Stimulated activated CD4-positive, alpha-beta T cell treated with anti-CD3 and anti-CD28 coated beads, Interleukin-1b, Interleukin-23, amount 100 ng/mL, for 48 hours (primary cell): ENCODE results near the gene GDNF.

Experiments used
- DNase-seq: peaks from one replicate; pipeline ENCODE4 v3.0.0-alpha.2; 2020

The GDNF gene

GRCh38 chr5:37846786-37847310 lies 7.0 kb upstream of the GDNF start:
- DNase-seq = no peak

DNA sequence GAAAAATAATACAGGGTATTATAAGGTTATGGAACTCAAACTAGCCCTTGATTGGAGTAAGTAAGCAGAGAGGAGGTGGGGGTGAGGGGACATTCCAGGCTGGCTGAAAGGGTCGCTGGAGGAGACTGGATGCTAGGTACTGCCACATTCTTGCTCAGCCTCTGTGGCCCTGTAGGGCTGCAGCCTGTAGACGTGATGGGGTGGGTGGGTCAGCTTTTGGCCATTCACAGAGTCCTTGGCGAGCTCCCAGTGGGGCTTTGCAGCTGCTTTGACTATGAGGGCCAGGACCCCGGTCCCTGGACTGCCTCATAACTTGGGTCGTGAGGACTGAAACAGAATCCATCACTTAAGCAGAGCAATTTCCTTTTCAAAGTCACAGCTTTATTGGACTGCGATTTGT lies 4.2 kb upstream of the GDNF start:
- no peak for DNase-seq

DNA sequence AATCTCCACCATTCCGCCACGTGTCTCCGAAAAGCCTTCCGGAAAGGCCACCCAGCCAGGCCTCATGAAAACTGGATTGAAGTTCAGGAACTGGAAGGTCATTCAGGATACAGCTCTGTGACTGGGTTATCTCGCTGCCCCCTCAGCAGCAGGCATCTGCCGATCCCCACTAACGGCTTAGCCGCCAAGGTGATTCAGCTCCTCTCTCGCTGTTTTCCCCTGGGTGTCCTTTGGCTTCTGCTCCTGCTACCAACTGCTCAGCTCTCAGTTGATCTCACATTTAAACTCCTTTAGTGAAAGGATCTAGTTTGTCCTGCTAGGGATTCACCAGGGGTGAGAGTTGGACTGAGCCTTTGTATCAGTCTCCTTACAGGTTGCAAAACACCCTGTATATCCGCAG lies 2.2 kb upstream of the GDNF start:
- DNase-seq = no peak

GRCh38 chr5:37841203-37841602 lies 1.4 kb upstream of the GDNF start:
- no peak for DNase-seq

GRCh38 chr5:37840053-37841034 lies 503 bp upstream of the GDNF start:
- DNase-seq = no peak

- DNase-seq = no peak
Observed at GRCh38 chr5:37838933-37839341, 904 bp downstream of the GDNF start.

GRCh38 chr5:37838152-37838932 lies 1.5 kb downstream of the GDNF start:
- no peak for DNase-seq

GRCh38 chr5:37837414-37838032 lies 2.3 kb downstream of the GDNF start:
- DNase-seq = peak; percentile 77

- no peak for DNase-seq
Observed at GRCh38 chr5:37836592-37837413, 3.0 kb downstream of the GDNF start.

DNA sequence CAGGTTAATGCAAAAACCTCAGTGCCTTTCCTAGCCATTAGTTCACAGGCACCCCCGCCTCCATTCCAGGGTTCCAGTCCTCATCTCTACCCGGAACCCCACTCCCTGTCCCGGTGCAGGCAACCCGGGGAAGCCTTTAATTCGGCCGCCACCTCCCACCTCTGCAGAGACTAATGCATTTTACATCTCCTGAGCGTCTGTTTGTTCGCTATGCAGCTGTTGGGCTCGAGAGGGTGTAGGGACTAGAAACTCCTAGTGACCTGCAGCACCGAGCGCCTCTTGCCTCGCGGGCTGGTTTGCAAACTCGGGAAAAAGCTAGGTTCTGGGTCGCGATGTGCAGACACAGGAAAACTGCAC lies 3.6 kb downstream of the GDNF start:
- no peak for DNase-seq

DNA sequence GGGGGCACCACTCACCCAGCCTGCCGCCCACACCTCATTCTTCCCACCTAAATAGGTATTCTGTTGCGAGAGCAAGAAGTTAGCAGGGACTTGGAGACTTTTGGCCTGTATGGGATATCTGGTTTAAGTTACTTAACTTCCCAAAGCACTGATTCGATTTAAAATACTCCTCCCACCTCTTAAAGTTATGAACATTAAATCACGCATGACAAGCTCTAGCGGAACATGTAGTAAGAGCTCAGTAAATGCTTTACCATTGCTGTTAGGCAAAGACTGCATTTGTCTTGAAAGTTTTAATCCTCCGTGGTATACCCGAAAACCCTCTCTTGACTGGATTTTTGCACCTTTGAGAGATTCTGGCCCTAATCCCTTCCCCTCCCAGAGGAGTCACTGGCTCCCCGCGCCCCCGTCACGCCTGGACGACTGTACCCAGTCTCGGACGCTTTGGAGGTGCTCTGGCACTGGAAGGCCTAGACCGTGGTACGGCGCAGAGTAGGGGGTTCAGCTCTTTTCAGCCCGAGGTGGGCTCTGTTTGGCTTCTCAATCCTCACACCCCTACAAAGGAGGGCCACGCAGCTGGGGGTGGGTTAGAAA lies 4.4 kb downstream of the GDNF start:
- no peak for DNase-seq

GRCh38 chr5:37834542-37835379 lies 5.1 kb downstream of the GDNF start:
- DNase-seq = no peak

DNA sequence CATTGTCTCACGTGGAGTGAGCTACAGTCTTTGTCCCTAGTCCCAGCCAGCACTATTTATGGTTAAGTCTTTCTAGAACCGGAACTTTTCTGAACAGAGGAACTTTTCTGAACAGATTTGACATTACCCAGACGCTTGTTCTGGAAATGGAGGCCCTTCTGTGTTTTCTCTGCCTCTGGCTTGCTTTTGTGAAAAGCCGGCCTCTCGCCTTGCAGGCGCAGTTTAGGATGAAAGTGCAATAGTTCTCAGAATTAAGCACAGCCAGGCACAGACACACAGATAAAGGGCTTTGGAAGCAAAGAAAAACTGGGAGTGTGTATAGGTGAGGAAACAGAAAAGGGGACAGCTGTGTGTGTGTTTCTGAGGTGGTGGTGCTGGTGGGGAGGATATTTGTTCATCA lies 5.9 kb downstream of the GDNF start:
- no peak for DNase-seq

- DNase-seq = no peak
Observed at GRCh38 chr5:37831821-37832534, 7.9 kb downstream of the GDNF start.

DNA sequence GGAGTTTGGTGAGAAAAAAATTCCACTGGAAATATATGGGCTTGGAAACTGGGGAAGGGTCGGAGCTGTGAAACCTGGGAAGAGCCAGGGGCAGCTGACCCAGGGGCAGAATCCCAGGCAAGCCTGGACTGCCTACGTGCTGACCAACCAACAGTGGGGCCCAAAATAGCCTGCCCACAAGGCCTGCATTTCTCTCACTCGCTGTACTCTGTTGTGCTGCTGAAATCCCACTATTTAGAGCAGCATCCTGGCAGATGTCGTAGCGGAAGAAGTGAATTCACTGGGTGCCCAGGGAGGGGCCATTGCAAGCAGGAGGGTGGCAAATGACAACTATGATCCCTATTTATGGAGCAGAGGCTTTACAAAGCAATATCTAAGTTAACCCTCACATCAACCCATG lies 9.5 kb downstream of the GDNF start:
- DNase-seq = no peak

GRCh38 chr5:37825334-37825915 lies 14.4 kb downstream of the GDNF start:
- DNase-seq = no peak

DNA sequence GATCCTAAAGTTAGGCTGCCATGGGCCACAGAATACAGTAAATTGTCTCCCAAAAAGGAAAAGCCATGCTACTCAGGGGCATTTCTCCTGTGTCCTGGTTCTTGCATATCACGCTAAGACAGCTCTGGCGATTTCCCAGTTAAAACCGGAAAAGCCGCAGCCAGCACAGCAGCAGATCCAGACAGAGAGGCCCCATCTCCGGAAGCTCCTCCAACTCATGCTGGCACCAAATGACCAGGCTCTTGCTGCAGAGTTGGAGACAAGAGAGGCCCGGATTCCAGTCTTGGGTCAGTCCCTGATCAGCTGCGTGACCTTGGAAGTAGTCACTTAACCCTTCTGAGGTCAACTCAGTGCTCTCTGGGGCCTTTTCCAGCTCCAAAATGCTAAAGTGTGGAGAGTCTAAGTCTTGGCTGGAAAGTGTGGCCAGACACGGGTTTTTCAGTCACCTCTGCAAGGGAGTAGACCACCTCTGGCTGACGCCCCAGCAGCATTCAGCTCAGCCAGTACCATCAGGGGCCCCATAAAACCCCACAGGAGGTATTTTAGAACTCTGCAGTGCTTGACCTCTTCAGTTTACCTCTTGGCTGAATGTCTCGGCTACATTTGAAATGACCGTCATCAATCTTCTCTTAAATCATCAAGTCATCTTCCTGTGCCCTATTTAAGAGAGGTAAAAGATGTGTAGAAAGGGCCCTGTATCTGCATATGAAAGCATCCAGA lies 16.2 kb downstream of the GDNF start:
- DNase-seq = no peak

DNA sequence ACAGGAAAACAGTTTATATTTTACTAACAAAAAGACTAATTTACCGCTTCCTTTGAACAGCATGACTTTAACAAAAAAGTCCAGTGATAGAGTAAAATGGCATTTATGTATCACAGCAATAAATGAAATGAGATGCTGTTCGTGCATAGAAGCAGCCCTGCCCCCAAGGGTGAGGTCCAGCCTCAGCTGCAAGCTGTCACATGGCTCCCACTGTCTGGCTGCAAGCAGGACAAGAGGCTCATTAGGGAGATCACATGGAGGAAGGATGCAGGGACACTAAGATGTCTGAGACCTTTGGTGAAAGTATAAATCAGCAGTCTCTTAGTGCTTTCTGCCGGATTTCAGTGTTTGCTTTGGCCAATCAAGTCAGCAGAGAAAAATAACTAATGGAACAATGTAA lies 23.0 kb downstream of the GDNF start:
- no peak for DNase-seq

- no peak for DNase-seq
Observed at GRCh38 chr5:37816331-37816730, 23.5 kb downstream of the GDNF start.
